Upper lobe of left lung (tissue), 4 donors: ENCODE measurements around the gene LSM11.

Experiments used
- CTCF ChIP-seq, 6 experiments: fragments of 450-650 bp in 4 of 6; fragments of 200-600 bp in 2 of 6; sonication (generic) in 2 of 6; IDR thresholded peaks; one replicate each; pipeline ENCODE4 v1.5.1; 2016 to 2019; ENCODE audit warnings: antibody characterized with exemption in 6 of 6
- EP300 ChIP-seq, 4 donors: sonication (generic); formaldehyde crosslinking; IDR thresholded peaks; one replicate each; pipeline ENCODE4 v1.5.1; 2017; ENCODE audit warnings: antibody characterized with exemption in 4 of 4, control low read depth in 2 of 4
- POLR2A ChIP-seq, 4 donors: fragments of 450-650 bp; IDR thresholded peaks; one replicate each; pipeline ENCODE4 v1.5.1; 2016 to 2017; ENCODE audit warnings: antibody characterized with exemption in 4 of 4, mild to moderate bottlenecking in 2 of 4

- TF ChIP-seq CTCF (IDR thresholded peaks at IDR 0.05) (no peak), POLR2A (IDR thresholded peaks at IDR 0.05) (no peak), EP300 (IDR thresholded peaks at IDR 0.05) (no peak)
Measured at GRCh38 chr5:157719245-157719644, 24.3 kb upstream of the LSM11 start.
